8988T (cell line): ENCODE measurements around the gene FCRLA.
"Not testable (repeated sequence)": the region's sequence is repeated elsewhere in the genome, so short reads cannot be mapped to it uniquely, and the experiment has no call there.

ENCODE experiments used
- DNase-seq: peaks from one replicate; pipeline ENCODE4 v3.0.0; 2011

The FCRLA gene, protein sequence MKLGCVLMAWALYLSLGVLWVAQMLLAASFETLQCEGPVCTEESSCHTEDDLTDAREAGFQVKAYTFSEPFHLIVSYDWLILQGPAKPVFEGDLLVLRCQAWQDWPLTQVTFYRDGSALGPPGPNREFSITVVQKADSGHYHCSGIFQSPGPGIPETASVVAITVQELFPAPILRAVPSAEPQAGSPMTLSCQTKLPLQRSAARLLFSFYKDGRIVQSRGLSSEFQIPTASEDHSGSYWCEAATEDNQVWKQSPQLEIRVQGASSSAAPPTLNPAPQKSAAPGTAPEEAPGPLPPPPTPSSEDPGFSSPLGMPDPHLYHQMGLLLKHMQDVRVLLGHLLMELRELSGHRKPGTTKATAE

DNA sequence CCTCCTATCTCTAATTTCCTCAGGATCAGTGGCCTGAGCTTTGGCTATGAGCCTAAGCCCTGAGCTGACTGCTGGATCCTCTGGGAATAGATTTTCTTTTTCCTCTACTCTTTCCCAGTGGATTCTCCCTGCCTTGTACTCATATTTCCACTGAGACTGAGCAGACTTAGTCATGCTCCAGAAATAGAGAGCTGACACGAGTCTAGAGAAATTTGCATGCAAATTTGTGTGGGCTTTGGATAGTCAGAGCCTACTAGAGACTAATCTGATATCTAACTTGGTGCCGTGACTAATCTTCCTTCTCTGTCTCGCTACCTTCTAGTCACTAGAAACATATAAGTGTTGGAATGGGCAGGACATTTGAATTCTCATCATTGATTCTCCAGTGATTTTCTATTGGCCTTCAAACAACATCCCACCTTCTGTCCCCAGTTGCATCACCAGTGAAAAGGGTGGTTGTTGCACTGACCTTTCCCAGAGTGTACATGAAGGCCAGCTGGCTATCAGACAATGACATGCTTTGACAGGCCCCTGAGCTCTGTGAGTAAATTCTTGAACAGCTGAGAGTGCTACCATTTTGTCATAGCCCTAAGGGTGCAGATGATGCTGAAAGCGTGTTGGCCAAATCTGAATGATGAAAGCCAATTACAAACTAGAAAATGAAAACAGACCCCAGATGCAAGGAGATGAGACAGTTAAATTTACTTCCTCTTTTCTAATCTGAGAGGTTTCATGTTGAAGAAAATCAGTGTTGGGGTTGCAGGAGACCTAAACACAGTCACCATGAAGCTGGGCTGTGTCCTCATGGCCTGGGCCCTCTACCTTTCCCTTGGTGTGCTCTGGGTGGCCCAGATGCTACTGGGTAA lies at the start of gene FCRLA:
TSS of gene FCRLA (plus strand) at position 748 of the 866 bp plus-strand sequence. CDS start at position 784, 36 bp downstream.
- no peak for DNase-seq

DNA sequence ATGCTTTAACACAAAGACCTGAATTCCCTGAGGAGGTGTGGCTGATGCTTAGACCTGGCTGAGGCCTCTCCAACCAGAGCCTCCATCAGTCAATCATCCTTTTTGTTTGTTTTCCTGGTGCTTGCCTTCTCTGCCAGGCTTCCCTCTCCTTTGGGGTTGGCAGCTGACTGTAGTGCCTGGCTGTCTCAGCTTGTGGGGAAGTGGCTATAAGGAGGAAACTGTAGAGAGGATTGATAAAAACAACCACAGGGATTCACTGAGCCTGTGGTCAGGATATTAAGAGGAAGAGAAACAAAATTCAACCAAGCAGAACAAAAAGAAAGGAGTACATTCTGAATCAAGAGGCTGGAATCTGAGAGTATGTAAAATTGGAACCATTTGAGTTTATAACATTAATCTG lies 48.5 kb upstream of the FCRLA start:
- not testable (repeated sequence) for DNase-seq

DNA sequence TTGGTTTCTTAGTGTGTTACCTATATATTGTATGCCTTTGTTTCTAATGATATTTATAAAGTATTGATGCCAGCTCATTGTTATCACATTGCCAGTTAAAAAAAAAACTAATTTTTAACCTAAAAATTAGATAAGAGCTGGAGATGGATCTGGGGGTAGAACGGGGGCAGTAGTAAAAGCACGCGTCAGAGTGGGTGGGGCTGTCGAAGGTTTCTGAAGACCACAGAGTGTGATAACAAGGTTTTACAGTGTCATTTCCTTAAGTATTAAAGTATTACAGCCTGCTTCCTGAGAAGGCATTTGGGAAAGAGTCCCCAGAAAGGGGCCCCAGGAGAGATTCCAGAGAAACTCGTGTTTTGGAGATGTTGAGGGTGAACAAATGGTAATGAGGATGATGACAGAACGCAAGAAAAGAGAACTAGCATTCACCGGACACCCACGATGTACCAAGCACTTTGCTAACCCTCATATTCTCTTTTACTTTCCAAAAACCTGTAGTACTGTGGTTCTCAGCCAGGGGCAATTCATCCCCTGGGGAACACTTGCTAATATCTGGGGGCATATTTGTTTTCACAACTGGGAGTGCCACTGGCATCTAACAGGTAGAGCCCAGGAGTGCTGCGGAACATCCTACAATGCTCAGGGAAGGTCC lies 45.2 kb upstream of the FCRLA start:
- DNase-seq = not testable (repeated sequence)

DNA sequence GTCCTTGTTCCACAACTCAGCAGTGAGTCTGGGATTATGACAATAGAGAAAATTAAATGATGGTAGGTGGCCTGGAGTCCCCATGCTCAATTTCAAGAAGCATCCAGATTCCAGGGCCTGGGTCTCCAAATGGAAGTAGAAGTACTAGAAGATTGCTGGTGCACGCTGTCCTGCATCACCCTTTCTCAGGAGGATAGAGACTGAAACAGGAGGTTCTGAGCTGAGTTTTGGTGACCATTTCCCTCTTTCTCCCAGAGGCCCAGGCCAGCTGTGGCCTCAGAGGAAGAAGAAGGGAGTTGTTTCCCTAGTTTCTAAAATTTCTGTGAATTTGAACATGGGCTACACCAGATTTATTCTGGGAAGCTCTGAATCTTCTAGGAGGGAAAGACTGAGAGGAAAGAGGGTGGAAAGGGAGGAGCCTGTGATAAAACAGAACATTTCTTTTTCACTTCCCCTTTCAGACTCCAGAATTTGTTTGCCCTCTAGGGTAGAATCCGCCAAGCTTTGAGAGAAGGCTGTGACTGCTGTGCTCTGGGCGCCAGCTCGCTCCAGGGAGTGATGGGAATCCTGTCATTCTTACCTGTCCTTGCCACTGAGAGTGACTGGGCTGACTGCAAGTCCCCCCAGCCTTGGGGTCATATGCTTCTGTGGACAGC lies 44.2 kb upstream of the FCRLA start, which contains the start of gene FCGR2B:
TSS of gene FCGR2B (plus strand) at position 460 of the 656 bp plus-strand sequence. CDS start at position 559, 99 bp downstream.
- DNase-seq = not testable (repeated sequence)

DNA sequence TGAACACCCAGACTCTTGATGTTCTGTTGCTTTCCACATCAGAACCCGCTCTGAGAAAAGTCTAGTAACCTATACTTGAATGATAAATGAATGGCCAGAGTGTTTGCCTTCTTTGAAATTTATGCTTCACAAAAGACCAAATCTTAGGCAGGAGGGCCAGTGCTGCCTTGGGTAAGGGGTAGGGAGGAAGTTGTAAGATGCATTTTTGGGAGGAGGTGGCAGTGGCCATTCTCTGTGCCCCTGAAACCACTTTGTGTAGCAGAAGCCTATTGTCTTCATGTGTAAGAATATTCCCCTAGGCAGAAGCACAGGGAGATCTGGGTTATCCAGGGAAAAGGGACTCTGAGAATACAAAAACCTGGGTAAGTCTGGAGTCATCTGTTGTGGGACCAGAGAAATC lies 43.5 kb upstream of the FCRLA start:
- not testable (repeated sequence) for DNase-seq

DNA sequence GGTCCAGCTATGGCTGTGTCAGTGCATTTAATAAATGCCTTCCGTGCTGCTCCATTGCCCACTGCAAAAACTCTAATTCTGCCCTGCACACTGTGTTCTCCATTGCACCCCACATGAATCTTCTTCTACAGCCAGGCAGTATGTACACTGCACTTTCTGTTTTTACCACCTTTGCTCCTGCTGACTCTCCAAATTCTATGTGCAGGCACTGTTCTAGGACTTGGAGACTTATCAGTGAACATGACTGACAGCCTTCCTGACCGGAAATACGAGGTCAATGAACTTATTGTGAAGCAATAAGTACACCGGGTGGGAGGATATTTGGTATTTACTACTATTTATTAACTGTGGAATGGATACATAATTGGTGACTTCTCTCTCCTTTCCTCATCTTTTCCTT lies 42.3 kb upstream of the FCRLA start:
- DNase-seq = not testable (repeated sequence)

DNA sequence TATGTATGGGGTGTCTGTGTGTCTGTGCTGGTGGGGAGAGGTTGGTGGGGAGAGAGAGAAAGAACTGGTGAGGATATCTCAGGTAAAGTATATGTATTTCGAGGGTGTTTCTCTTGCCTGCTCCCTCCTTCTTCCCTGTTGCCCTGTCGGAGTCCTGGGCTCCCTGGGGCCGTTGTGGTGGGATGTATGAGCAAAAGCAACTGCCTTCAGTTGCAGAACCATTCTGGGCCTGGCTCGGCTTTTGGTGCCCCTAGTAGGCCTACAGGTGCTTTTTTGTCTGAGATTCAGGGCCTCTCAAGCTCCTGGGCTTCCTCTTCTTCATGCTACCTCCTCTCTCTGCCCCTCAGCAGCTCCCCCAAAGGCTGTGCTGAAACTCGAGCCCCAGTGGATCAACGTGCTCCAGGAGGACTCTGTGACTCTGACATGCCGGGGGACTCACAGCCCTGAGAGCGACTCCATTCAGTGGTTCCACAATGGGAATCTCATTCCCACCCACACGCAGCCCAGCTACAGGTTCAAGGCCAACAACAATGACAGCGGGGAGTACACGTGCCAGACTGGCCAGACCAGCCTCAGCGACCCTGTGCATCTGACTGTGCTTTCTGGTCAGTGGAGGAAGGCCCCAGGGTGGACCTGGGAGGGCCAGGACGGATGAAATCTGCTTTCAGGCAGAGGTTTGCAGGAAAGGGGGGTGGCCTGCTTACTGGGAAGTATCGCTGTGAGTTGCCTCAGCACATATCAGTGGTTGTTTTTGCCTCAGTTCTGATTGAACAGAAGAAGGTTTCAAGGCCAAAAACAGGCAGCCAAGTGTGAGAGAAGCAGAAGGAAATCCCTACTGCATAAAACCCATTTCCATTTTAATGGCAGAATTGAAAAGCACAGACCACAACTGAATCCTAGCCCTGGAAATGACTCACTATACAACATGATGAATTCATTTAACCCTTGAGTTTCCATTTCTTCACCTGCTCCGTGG lies 35.7 kb upstream of the FCRLA start:
- DNase-seq = not testable (repeated sequence)

DNA sequence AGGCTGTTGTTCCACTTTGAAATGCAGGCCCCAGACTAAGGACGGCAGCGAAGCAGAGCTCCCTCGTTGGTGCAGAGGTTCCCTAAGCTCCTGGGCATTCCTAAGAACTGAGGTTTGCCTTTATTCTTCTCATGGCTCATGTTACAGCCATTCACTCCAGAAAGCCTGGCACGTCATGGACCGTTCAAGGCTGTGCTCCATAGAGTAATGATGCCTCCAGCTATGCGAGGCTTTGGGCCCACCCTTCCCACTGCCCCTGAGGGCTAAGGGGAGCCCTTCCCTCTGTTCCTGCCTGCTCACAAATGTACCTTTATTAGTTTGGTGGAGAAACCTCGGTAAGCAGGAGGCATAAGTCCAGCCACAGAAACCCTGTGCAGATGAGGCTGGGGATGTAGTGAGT lies 33.6 kb upstream of the FCRLA start:
- not testable (repeated sequence) for DNase-seq

DNA sequence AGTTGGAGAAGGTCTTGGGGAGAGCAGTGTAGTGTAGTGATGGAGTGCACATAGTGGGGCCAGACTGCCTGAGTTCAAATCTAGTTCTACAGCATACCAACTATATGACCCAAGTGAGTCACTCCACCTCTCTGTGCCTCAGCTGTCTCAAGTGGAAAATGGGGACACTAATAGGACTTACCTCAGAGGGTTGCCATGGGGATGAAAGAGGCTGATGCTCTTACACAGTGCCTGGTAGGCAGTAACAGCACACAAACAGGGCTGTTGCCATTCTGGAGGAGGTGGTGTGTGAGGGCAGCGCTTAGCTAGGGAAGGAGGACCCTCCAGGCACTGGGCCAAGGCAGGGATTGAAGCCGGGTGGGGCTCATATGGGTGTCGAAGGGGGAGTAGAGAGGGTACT lies 32.6 kb upstream of the FCRLA start:
- not testable (repeated sequence) for DNase-seq

DNA sequence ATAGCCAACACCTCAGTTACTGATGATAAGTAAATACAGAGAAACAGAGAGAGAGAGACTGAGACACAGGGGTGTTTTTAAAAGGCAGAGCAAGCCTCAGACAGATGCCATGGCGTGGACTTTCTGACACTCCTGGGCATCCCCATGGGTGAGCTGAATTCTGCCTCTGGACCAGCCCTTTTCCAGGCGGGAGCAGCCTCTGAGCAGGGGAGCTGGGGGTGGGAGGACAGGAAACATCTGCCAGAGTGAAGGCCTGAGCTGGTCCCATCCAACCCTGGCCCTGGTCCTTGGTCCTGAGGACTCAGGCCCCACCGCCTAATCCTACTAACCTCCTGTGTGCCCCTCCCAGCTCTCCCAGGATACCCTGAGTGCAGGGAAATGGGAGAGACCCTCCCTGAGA lies 32.1 kb upstream of the FCRLA start:
- not testable (repeated sequence) for DNase-seq

DNA sequence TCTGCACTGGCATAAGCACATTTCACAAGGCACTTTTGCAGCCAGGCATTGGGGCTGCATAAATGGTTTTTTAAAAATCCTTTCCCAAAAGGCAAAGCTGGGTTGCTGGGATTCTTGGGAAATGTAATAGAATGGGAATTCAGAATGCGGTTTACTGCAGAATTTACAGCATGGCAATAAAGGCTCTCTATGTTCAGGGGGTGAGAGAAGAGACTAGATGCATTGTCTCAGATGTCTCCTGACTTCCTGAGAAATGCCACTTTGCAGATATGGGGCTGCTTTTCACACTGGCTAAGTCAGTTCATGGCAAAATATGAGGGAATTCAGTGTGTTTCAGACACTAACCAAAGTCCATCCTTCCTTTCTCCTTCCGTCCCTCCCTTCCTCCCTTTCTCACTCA lies 30.6 kb upstream of the FCRLA start:
- no peak for DNase-seq

DNA sequence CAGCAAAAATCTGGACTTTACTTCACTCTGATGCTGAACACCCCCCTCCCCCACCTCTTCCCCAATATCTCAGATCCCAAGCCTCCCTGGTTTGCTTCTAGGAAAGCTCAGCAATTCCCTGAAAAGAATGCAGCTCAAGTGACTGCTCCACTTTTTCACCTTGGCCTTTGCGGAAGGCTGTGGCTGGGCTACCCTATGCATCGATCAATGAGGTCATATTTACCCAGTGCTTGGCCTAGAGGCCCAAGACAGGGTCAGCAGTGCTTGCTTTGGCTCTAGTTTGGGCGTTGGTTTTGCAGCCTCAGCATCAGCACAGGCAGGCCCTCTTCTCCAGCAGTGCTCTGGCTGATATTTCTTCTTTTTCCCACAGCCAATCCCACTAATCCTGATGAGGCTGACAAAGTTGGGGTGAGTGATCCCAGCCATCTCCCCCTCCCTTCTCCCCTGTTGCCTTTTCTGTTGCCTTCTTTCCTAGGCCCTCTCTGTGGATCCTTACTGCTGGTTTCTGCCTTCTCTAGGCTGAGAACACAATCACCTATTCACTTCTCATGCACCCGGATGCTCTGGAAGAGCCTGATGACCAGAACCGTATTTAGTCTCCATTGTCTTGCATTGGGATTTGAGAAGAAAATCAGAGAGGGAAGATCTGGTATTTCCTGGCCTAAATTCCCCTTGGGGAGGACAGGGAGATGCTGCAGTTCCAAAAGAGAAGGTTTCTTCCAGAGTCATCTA lies 29.9 kb upstream of the FCRLA start:
- no peak for DNase-seq

DNA sequence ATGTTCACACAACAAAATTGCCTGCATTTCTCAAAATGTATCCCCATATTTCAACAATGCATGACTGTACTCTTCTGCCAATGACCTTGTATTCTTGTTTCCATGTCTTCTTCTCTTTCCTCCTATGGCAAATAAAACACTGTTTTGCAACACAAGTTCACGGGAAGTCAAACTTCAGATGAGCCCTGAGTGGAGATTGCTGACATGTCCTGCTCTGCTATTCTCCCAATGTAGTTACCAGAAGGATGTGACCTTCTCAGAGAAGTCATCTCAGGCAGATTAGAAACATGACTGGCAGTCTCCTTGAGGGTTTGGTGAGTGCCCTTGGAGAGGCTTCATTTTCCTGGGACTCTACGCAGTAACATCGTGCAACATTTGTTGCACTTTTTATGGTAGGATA lies 28.5 kb upstream of the FCRLA start:
- DNase-seq = no peak

DNA sequence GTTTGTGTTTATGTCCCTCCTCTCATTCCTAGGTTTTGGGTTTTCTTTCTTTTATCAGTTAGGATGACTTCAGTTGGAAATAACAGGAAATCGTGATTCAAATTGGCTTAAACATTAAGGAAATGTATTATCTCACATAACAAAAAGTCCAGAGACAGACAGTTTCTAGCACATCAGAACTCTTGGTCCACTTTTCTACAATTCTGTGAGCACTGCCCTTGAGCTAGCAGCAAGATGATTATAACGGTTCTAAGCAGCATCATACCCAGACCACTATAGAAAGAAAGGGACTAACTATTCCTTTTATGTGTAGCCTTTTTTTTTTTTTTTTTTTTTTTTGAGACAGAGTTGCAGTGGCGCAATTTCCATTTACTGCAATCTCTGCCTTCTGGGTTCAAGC lies 25.1 kb upstream of the FCRLA start:
- no peak for DNase-seq

DNA sequence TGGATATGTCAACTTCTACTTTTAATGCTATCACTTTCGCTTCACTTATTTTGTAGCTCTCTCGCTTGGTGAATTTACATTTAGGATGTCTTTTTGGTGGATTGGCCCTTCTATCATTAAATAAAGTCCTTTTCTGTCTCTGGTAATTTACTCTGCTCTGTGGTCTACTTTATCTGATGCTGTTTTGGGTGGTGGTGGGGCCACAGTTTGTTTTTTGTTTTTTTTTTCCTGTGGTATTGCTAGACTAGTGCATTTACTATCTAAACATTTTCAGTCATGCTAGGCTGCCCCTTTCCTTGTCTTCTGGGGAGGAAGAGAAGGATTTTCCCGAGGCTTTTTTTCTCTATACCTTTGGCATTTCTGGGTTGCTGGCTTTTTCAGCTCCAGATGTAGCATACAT lies 18.1 kb upstream of the FCRLA start:
- no peak for DNase-seq

DNA sequence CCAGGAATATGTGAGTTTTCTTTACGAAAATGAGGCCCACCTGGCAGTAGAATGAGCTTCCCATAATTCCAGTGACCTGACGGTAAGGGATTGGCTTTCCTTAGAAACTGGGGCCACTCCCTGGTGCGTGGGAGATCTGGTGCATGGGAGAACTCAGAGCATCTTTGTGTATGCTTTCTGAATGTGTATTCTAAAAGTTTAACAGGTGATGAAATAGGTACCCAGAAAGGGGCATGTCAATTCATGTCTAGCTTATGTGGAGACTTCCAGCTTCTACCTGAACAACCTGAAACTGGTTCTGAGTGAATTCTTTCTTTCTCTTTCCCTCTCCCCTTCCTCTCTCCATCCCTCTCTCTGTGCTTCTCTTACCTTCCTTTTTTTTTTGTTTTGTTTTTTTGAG lies 15.2 kb upstream of the FCRLA start:
- DNase-seq = no peak

DNA sequence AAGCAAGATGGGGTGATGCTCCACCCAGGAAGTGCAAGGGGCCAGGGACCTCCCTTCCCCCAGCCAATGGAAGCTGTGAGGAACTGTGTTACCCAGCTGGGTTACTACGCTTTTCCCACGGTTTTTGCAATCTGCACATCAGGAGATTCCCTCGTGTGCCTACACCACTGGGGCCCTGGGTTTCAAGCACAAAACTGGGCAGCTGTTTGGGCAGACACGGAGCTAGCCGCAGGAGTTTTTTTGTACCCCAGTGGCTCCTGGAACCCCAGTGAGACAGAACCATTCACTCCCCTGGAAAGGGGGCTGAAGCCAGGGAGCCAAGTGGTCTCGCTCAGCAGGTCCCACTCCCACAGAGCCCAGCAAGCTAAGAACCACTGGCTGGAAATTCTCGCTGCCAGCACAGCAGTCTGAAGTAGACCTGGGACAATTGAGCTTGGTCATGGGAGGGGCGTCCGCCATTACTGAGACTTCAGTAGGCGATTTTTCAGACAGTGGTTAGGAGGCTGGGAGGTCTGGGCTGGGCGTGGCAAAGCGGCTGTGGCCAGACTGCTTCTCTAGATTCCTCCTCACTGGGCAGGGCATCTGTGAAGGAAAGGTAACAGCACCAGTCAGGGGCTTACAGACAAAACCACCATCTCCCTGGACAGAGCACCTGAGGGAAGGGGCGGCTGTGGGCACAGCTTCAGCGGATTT lies 13.9 kb upstream of the FCRLA start:
- not testable (repeated sequence) for DNase-seq

DNA sequence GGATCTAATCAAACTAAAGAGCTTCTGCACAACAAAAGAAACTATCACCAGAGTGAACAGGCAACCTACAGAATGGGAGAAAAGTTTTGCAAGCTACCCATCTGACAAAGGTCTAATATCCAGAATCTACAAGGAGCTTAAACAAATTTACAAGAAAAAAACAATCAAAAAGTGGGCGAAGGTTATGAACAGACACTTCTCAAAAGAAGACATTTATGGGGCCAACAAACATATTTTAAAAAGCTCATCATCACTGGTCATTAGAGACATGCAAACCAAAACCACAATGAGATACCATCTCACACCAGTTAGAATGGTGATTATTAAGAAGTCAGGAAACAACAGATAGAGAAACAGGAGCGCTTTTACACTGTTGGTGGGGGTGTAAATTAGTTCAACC lies 8.7 kb upstream of the FCRLA start:
- not testable (repeated sequence) for DNase-seq

DNA sequence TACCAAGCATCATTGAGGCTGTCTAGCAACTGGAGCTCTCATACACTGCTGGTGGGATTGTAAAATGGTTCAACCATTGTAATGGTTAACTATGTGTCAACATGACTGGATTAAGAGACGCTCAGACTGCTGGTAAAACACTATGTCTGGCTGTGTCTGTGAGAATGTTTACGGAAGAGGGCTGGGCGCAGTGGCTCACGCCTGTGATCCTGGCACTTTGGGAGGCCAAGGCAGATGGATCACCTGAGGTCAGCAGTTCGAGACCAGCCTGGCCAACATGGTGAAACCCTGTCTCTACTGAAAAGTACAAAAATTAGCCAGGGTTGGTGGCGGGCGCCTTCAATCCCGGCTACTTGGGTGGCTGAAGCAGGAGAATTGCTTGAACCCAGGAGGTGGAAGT lies 4.8 kb upstream of the FCRLA start:
- no peak for DNase-seq

DNA sequence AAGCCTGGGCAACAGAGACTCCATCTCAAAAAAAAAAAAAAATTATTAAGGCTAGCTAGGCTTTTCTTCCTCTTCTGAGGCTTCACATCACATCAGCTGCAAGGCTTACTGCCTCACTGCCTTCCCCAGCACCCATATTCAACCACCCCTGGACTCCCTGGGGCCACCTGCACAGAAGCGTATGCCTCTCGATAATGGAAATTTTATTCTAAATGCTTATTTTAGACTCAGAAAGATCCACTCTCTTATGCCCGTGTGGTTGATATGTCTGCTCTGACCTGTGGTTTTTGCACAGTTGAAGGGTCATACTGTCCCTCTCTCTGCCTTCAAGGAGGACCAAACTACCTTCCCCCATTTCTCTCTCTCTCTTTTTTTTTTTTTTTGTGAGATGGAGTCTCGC lies 1.5 kb upstream of the FCRLA start:
- DNase-seq = no peak
